HepG2 (cell line): ENCODE measurements around the gene IKZF3. TPM values are rescaled to one million over a fixed set of nuclear protein-coding genes. Genes with fewer than 3 reads are reported as not detected.

Source experiments
- ATAC-seq: fragments of 200-7000 bp; cut with Tn5 transposase; 3 replicates; pipeline ENCODE4 v1.9.1; 2020; ENCODE audit warnings: mild to moderate bottlenecking, moderate library complexity
- BruUV-seq: library from RNA; stranded (reverse); fragments of 400-500 nt; replicated peaks from 2 replicates; lab custom pipeline; 2021; lab: Mats Ljungman, UMichigan
- CTCF ChIA-PET: fragments of 300-600 bp; formaldehyde crosslinking; extraction: SDS; loops from one replicate; lab custom pipeline; 2021; ENCODE audit warnings: low total read pairs, inconsistent platforms, low intra/inter-chr PET ratio; lab: Yijun Ruan, JAX
- POLR2A ChIA-PET: fragments of 350-600 bp; sonication (Branson Sonifier 250); formaldehyde crosslinking; loops from one replicate; lab custom pipeline; 2020; ENCODE audit warnings: antibody characterized with exemption, inconsistent platforms; lab: Yijun Ruan, JAX
- DNase-seq: peaks from one replicate; pipeline ENCODE4 v3.0.0-alpha.2; 2015; ENCODE audit warnings: low spot score
- FAIRE-seq: peaks from 3 replicates; lab custom pipeline; 2011; peaks lifted over from hg19 to GRCh38; lab: Jason Lieb, UNC
- H2AFZ ChIP-seq: one replicate; pipeline ENCODE4 v1.6.1; 2011; ENCODE audit warnings: low read length, inconsistent platforms
- H3K27ac ChIP-seq: fragments of 300-600 bp; 3 replicates; pipeline ENCODE4 v1.8.0; 2011; ENCODE audit warnings: mixed run types, mild to moderate bottlenecking, mixed read lengths, low read length, inconsistent platforms; ENCODE audit not compliant: insufficient read depth; ENCODE audit errors: extremely low read length
- H3K27me3 ChIP-seq, 2 experiments: fragments of 200-600 bp in 1 of 2; 2 replicates in 1 of 2; 3 replicates in 1 of 2; pipeline versions ENCODE4 v1.6.0 to v1.8.0; 2011; ENCODE audit warnings: low read length in 2 of 2, mild to moderate bottlenecking in 2 of 2, moderate library complexity in 2 of 2, inconsistent platforms in 1 of 2; ENCODE audit not compliant: insufficient read depth in 2 of 2, control insufficient read depth in 1 of 2
- H3K36me3 ChIP-seq, 2 experiments: fragments of 200-600 bp in 1 of 2; replicated peaks in 1 of 2; 2 replicates in 1 of 2; 3 replicates in 1 of 2; pipeline versions ENCODE4 v1.5.1 to v1.8.0; 2011; ENCODE audit warnings: low read length in 2 of 2, inconsistent platforms in 1 of 2; ENCODE audit not compliant: insufficient read depth in 2 of 2, control insufficient read depth in 1 of 2
- H3K4me1 ChIP-seq: 2 replicates; pipeline ENCODE4 v1.5.1; 2012; ENCODE audit warnings: low read length, inconsistent platforms; ENCODE audit not compliant: insufficient read depth
- H3K4me2 ChIP-seq: 2 replicates; pipeline ENCODE4 v1.6.0; 2011; ENCODE audit warnings: low read depth, low read length, inconsistent platforms
- H3K4me3 ChIP-seq, 3 experiments: fragments of 200-600 bp in 1 of 3; sonication (generic), shearing (Covaris generic) in 1 of 3; replicated peaks in 1 of 3; 2 replicates each; pipeline ENCODE4 v1.5.1; 2011 to 2016; ENCODE audit warnings: low read length in 3 of 3, inconsistent platforms in 2 of 3, low read depth in 2 of 3, mild to moderate bottlenecking in 2 of 3, control low read depth in 1 of 3, mixed read lengths in 1 of 3; ENCODE audit not compliant: insufficient read depth in 1 of 3
- H3K79me2 ChIP-seq: one replicate; pipeline ENCODE4 v1.6.1; 2011; ENCODE audit warnings: low read length, inconsistent platforms; ENCODE audit not compliant: insufficient read depth
- H3K9ac ChIP-seq: 2 replicates; pipeline ENCODE4 v1.6.0; 2011; ENCODE audit warnings: mild to moderate bottlenecking, low read depth, low read length, inconsistent platforms; ENCODE audit not compliant: insufficient read depth
- H3K9me3 ChIP-seq: 2 replicates; pipeline ENCODE4 v1.5.1; 2012; ENCODE audit warnings: mild to moderate bottlenecking, low read length
- H4K20me1 ChIP-seq: 2 replicates; pipeline ENCODE4 v1.6.0; 2011; ENCODE audit warnings: inconsistent platforms, mild to moderate bottlenecking, low read length, moderate library complexity; ENCODE audit not compliant: insufficient read depth
- CAMTA2 ChIP-seq: sonication (generic); formaldehyde crosslinking; IDR thresholded peaks from 2 replicates; pipeline ENCODE4 v1.4.0; 2020; ENCODE audit warnings: mild to moderate bottlenecking, missing genetic modification reagents, borderline replicate concordance
- RORA ChIP-seq: sonication (generic); formaldehyde crosslinking; IDR thresholded peaks from 2 replicates; pipeline ENCODE4 v1.5.0; 2020; ENCODE audit warnings: mild to moderate bottlenecking, missing genetic modification reagents, moderate library complexity
- WGBS: methylation state at CpG from one replicate; pipeline ENCODE4 v1.1.6; 2017; ENCODE audit warnings: low lambda C conversion rate; 5-methylcytosine and 5-hydroxymethylcytosine counted together
- in situ Hi-C: cut with HindIII; loops from 2 replicates; pipeline ENCODE4 v1.10.0; 2017; ENCODE audit warnings: low pct_unique_long_range_greater_than_20kb; ENCODE audit not compliant: extremely low pct_ligation_motif_present
- intact Hi-C: fragments of 100-400 bp; cut with micrococcal nuclease; formaldehyde crosslinking; loops from one replicate; pipeline ENCODE4 v1.10.0; 2022; ENCODE audit not compliant: unreplicated experiment
- polyA plus RNA-seq, 8 experiments: library from polyadenylated mRNA; depleted of rRNA in 3 of 8; stranded (reverse) in 7 of 8; unstranded in 1 of 8; fragments of >200 nt; fragmentation: Illumina TruSeq in 4 of 8; extraction: Trizol in 4 of 8; gene quantifications; 2 replicates each; pipeline versions ENCODE4 v1.2.1 to v1.2.3, GENCODE V29; 2011 to 2016; ENCODE audit warnings: low read depth in 4 of 8, missing spikeins in 1 of 8, mixed read lengths in 1 of 8; ENCODE audit not compliant: insufficient read depth in 1 of 8
- total RNA-seq, 5 experiments: library from RNA; depleted of rRNA; stranded (reverse); fragments of >200 nt; fragmentation: Illumina TruSeq; extraction: Trizol; gene quantifications; 2 replicates each; pipeline ENCODE4 v1.2.3, GENCODE V29; 2016; ENCODE audit warnings: low read depth in 1 of 5
- TF ChIP-seq, protein P1 (sequence below): sonication (generic); formaldehyde crosslinking; IDR thresholded peaks from 2 replicates; pipeline ENCODE4 v1.5.1; 2020; ENCODE audit warnings: mild to moderate bottlenecking, missing genetic modification reagents
- TF ChIP-seq, protein P2 (sequence below): sonication (generic); formaldehyde crosslinking; IDR thresholded peaks from 2 replicates; pipeline ENCODE4 v1.5.0; 2020; ENCODE audit warnings: mild to moderate bottlenecking, missing genetic modification reagents
- TF ChIP-seq, protein P3 (sequence below): sonication (generic); formaldehyde crosslinking; IDR thresholded peaks from 2 replicates; pipeline ENCODE4 v1.4.0; 2020; ENCODE audit warnings: mild to moderate bottlenecking, missing genetic modification reagents

IKZF3 gene
- total and polyA plus RNA-seq, 2 of the 13 experiments (the other 11 are each of a cell fraction or from before 2014, with no cell fraction given): not detected

DNA sequence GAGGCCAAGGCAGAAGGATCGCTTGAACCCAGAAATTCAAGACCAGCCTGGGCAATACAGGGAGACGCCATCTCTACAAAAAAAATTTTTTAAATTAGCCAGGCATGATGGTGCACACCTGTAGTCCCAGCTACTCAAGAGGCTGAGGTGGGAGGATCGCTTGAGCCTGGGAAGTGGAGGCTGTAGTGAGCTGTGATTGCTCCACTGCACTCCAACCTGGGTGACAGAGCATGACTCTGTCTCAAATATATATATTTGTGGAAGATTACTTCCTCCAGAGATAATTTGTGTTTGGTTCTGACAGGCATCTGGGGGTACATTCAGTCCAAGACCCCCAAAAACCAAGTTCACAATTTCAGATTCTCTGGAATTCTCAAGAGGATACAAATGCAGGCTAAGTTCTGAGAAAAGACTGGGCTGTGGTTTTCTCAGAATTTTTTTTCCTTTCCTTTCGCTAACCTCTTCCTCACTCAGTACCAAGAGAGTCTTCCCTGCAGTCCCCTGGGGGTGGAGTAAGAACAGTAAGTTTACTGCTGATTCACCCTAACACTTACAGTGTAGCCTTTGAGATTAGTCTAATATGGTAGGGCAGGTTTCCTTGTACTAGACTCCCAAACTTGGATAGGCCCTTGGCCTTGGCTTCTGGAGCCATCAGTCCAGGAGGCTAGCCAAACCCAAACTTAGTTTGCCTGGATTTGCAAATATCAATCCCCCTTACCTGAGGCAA, 39.2 kb upstream of the IKZF3 start:
- Histone ChIP-seq H3K27ac (no peak overlapping the region), H3K9me3 (no peaks in the 10 kb centered on the region), H3K36me3 (no peaks in the 10 kb centered on the region), H2AFZ (no peak overlapping the region), H4K20me1 (no peaks in the 10 kb centered on the region), H3K4me3 (no peak overlapping the region), H3K27me3 (no peaks in the 10 kb centered on the region), H3K4me1 (peaks cover 24% of the 10 kb centered on the region), H3K9ac (no peak overlapping the region), H3K4me2 (no peak overlapping the region), H3K79me2 (no peaks in the 10 kb centered on the region)
- BruUV-seq: no TSS peak
- in situ Hi-C loops: no loop called here
- TF ChIP-seq, protein P1, sequence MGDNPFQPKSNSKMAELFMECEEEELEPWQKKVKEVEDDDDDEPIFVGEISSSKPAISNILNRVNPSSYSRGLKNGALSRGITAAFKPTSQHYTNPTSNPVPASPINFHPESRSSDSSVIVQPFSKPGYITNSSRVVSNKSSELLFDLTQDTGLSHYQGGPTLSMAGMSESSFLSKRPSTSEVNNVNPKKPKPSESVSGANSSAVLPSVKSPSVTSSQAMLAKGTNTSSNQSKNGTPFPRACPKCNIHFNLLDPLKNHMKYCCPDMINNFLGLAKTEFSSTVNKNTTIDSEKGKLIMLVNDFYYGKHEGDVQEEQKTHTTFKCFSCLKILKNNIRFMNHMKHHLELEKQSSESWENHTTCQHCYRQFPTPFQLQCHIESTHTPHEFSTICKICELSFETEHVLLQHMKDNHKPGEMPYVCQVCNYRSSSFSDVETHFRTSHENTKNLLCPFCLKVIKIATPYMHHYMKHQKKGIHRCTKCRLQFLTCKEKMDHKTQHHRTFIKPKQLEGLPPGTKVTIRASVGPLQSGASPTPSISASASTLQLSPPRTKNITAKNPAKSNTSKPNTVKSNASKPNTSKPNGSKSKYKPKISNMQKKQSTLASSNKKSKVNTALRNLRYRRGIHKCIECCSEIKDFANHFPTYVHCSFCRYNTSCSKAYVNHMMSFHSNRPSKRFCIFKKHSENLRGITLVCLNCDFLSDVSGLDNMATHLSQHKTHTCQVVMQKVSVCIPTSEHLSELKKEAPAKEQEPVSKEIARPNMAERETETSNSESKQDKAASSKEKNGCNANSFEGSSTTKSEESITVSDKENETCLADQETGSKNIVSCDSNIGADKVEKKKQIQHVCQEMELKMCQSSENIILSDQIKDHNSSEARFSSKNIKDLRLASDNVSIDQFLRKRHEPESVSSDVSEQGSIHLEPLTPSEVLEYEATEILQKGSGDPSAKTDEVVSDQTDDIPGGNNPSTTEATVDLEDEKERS (CRISPR knock-in tag): no peak
- TF ChIP-seq CAMTA2 (no peak), RORA (CRISPR knock-in tag) (no peak)
- TF ChIP-seq, protein P2, sequence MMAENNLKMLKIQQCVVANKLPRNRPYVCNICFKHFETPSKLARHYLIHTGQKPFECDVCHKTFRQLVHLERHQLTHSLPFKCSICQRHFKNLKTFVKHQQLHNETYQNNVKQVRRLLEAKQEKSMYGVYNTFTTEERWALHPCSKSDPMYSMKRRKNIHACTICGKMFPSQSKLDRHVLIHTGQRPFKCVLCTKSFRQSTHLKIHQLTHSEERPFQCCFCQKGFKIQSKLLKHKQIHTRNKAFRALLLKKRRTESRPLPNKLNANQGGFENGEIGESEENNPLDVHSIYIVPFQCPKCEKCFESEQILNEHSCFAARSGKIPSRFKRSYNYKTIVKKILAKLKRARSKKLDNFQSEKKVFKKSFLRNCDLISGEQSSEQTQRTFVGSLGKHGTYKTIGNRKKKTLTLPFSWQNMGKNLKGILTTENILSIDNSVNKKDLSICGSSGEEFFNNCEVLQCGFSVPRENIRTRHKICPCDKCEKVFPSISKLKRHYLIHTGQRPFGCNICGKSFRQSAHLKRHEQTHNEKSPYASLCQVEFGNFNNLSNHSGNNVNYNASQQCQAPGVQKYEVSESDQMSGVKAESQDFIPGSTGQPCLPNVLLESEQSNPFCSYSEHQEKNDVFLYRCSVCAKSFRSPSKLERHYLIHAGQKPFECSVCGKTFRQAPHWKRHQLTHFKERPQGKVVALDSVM: peak; percentile 59
- TF ChIP-seq, protein P3, sequence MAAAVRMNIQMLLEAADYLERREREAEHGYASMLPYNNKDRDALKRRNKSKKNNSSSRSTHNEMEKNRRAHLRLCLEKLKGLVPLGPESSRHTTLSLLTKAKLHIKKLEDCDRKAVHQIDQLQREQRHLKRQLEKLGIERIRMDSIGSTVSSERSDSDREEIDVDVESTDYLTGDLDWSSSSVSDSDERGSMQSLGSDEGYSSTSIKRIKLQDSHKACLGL (CRISPR knock-in tag): no peak
- ChIA-PET POLR2A (interaction anchor here (0.6 to 1.9 kb wide), 3 partner anchors 13 to 27 kb away, joined by 3 to 6 read pairs (median 4); no protein-coding TSS in a partner anchor), CTCF (no interaction called here)
- intact Hi-C loops: no loop called here
- DNase-seq: no peak
- no peak for ATAC-seq
- 98% methylated on average over 4 of the region's 4 CpGs for WGBS
- no peak for FAIRE-seq
